Loucy (cell line): ENCODE measurements around the gene IMMT.

ENCODE experiments used
- EZH2phosphoT487 ChIP-seq: fragments of 200-600 bp; IDR thresholded peaks from 2 replicates; pipeline ENCODE4 v1.6.1; 2018; ENCODE audit warnings: antibody characterized with exemption, mild to moderate bottlenecking, moderate library complexity, borderline replicate concordance
- TF ChIP-seq, protein P1 (sequence below): fragments of 200-600 bp; sonication (generic); conservative IDR thresholded peaks from 2 replicates; pipeline ENCODE4 v1.5.1; 2014; ENCODE audit warnings: mild to moderate bottlenecking, antibody characterized with exemption, low read length

DNA sequence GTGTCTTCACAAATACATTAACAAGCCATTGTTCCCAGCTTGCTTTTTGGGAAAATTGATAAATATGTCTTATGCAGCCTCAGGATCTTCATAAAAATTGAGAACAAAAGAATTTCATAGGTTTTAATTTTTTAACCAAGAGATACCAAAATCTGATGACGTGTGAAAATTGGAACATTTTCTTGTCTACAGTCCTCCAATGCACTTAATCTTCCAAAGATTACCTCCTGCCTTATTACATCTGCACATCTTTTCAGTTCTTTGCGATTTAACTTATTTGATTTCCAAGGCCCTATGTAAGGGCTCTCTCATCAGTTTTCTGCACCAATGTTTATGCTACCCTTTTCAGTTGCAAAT lies 7.1 kb upstream of the IMMT start:
- TF ChIP-seq, protein P1, sequence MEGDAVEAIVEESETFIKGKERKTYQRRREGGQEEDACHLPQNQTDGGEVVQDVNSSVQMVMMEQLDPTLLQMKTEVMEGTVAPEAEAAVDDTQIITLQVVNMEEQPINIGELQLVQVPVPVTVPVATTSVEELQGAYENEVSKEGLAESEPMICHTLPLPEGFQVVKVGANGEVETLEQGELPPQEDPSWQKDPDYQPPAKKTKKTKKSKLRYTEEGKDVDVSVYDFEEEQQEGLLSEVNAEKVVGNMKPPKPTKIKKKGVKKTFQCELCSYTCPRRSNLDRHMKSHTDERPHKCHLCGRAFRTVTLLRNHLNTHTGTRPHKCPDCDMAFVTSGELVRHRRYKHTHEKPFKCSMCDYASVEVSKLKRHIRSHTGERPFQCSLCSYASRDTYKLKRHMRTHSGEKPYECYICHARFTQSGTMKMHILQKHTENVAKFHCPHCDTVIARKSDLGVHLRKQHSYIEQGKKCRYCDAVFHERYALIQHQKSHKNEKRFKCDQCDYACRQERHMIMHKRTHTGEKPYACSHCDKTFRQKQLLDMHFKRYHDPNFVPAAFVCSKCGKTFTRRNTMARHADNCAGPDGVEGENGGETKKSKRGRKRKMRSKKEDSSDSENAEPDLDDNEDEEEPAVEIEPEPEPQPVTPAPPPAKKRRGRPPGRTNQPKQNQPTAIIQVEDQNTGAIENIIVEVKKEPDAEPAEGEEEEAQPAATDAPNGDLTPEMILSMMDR: no peak
- no peak for TF ChIP-seq EZH2phosphoT487
